Activated T-cell treated with anti-CD3 and anti-CD28 coated beads, Interleukin-2, amount 50 U/mL, for 24 hours (primary cell): ENCODE data around the gene KLF11.
"Not testable (repeated sequence)": the region's sequence is repeated elsewhere in the genome, so short reads cannot be mapped to it uniquely, and the experiment has no call there.

Source experiments
- DNase-seq: peaks from one replicate; pipeline ENCODE4 v3.0.0-alpha.2; 2020
- H3K27ac Mint-ChIP-seq: 2 replicates; pipeline ENCODE4 v1.8.0; 2020; ENCODE audit warnings: mild to moderate bottlenecking, mixed read lengths
- H3K27me3 Mint-ChIP-seq: 2 replicates; pipeline ENCODE4 v1.8.0; 2020; ENCODE audit warnings: mixed read lengths
- H3K36me3 Mint-ChIP-seq: 2 replicates; pipeline ENCODE4 v1.8.0; 2020; ENCODE audit warnings: low read depth, mixed read lengths
- H3K4me1 Mint-ChIP-seq: 2 replicates; pipeline ENCODE4 v1.8.0; 2020; ENCODE audit warnings: low read depth, mixed read lengths
- H3K4me3 Mint-ChIP-seq: 2 replicates; pipeline ENCODE4 v1.8.0; 2020; ENCODE audit warnings: mild to moderate bottlenecking, moderate library complexity, mixed read lengths
- H3K9me3 Mint-ChIP-seq: 2 replicates; pipeline ENCODE4 v1.8.0; 2020; ENCODE audit warnings: mixed read lengths

The KLF11 gene

GRCh38 chr2:10027660-10028330 lies 15.6 kb upstream of the KLF11 start:
- Mint-ChIP-seq H3K27ac (no peak overlapping the region), H3K4me1 (peaks cover 21% of the 10 kb centered on the region), H3K4me3 (no peak overlapping the region)

GRCh38 chr2:10028407-10028987 lies 14.9 kb upstream of the KLF11 start:
- no peaks in the 10 kb centered on the region for H3K36me3 Mint-ChIP-seq
- no peaks in the 10 kb centered on the region for H3K27me3 Mint-ChIP-seq
- no peaks in the 10 kb centered on the region for H3K9me3 Mint-ChIP-seq
- DNase-seq = no peak
- no peak overlapping the region for H3K27ac Mint-ChIP-seq
- H3K4me3 Mint-ChIP-seq = no peak overlapping the region
- H3K4me1 Mint-ChIP-seq = peaks cover 21% of the 10 kb centered on the region

More at GRCh38 chr2:10027660-10028330, 15.6 kb upstream of the KLF11 start:
- no peaks in the 10 kb centered on the region for H3K9me3 Mint-ChIP-seq
- H3K27me3 Mint-ChIP-seq = no peaks in the 10 kb centered on the region
- no peaks in the 10 kb centered on the region for H3K36me3 Mint-ChIP-seq
- DNase-seq = no peak

- peak overlapping the region; percentile 71 for H3K27ac Mint-ChIP-seq
- H3K27me3 Mint-ChIP-seq = no peaks in the 10 kb centered on the region
- DNase-seq = peak; percentile 62
- H3K4me1 Mint-ChIP-seq = peaks cover 21% of the 10 kb centered on the region
- H3K9me3 Mint-ChIP-seq = no peaks in the 10 kb centered on the region
- no peaks in the 10 kb centered on the region for H3K36me3 Mint-ChIP-seq
- peak overlapping the region; percentile 48 for H3K4me3 Mint-ChIP-seq
Measured at GRCh38 chr2:10028988-10029874, 14.1 kb upstream of the KLF11 start.

- Mint-ChIP-seq H3K4me3 (peak overlapping the region; percentile 1), H3K36me3 (no peaks in the 10 kb centered on the region), H3K27ac (peak overlapping the region; percentile 1), H3K27me3 (no peaks in the 10 kb centered on the region), H3K4me1 (peaks cover 22% of the 10 kb centered on the region), H3K9me3 (no peaks in the 10 kb centered on the region)
- DNase-seq = no peak
Measured at GRCh38 chr2:10029875-10030223, 13.5 kb upstream of the KLF11 start.

GRCh38 chr2:10030311-10030736 lies 13.0 kb upstream of the KLF11 start:
- DNase-seq = no peak
- no peak overlapping the region for H3K27ac Mint-ChIP-seq
- H3K4me3 Mint-ChIP-seq = no peak overlapping the region
- H3K27me3 Mint-ChIP-seq = no peaks in the 10 kb centered on the region
- no peaks in the 10 kb centered on the region for H3K9me3 Mint-ChIP-seq
- no peaks in the 10 kb centered on the region for H3K36me3 Mint-ChIP-seq
- H3K4me1 Mint-ChIP-seq = peaks cover 25% of the 10 kb centered on the region

GRCh38 chr2:10030798-10031197 lies 12.6 kb upstream of the KLF11 start:
- peaks cover 25% of the 10 kb centered on the region for H3K4me1 Mint-ChIP-seq
- not testable (repeated sequence) for H3K9me3 Mint-ChIP-seq, H3K4me3 Mint-ChIP-seq, H3K27ac Mint-ChIP-seq, H3K27me3 Mint-ChIP-seq, H3K36me3 Mint-ChIP-seq, DNase-seq

- DNase-seq = no peak
- Mint-ChIP-seq H3K36me3 (no peaks in the 10 kb centered on the region), H3K27me3 (no peaks in the 10 kb centered on the region), H3K4me3 (no peak overlapping the region), H3K27ac (no peak overlapping the region), H3K4me1 (peaks cover 25% of the 10 kb centered on the region), H3K9me3 (no peaks in the 10 kb centered on the region)
Measured at GRCh38 chr2:10031886-10032745, 11.2 kb upstream of the KLF11 start.

GRCh38 chr2:10032746-10033105 lies 10.6 kb upstream of the KLF11 start:
- Mint-ChIP-seq H3K4me3 (no peak overlapping the region), H3K27me3 (no peaks in the 10 kb centered on the region), H3K4me1 (peaks cover 25% of the 10 kb centered on the region), H3K9me3 (no peaks in the 10 kb centered on the region), H3K36me3 (no peaks in the 10 kb centered on the region), H3K27ac (no peak overlapping the region)
- DNase-seq = no peak

- H3K4me3 Mint-ChIP-seq = no peak overlapping the region
- H3K27ac Mint-ChIP-seq = no peak overlapping the region
- no peak for DNase-seq
- no peaks in the 10 kb centered on the region for H3K9me3 Mint-ChIP-seq
- no peaks in the 10 kb centered on the region for H3K36me3 Mint-ChIP-seq
- no peaks in the 10 kb centered on the region for H3K27me3 Mint-ChIP-seq
- H3K4me1 Mint-ChIP-seq = peaks cover 22% of the 10 kb centered on the region
Measured at GRCh38 chr2:10033251-10034006, 9.9 kb upstream of the KLF11 start.

GRCh38 chr2:10034333-10035052 lies 8.9 kb upstream of the KLF11 start:
- no peaks in the 10 kb centered on the region for H3K9me3 Mint-ChIP-seq

GRCh38 chr2:10035053-10035422 lies 8.3 kb upstream of the KLF11 start:
- Mint-ChIP-seq H3K36me3 (no peaks in the 10 kb centered on the region), H3K4me3 (no peak overlapping the region), H3K4me1 (peaks cover 6% of the 10 kb centered on the region), H3K9me3 (no peaks in the 10 kb centered on the region), H3K27ac (no peak overlapping the region), H3K27me3 (no peaks in the 10 kb centered on the region)
- DNase-seq = no peak

More at GRCh38 chr2:10034333-10035052, 8.9 kb upstream of the KLF11 start:
- H3K4me3 Mint-ChIP-seq = no peak overlapping the region
- DNase-seq = no peak
- no peaks in the 10 kb centered on the region for H3K27me3 Mint-ChIP-seq
- H3K36me3 Mint-ChIP-seq = no peaks in the 10 kb centered on the region
- peaks cover 12% of the 10 kb centered on the region for H3K4me1 Mint-ChIP-seq
- no peak overlapping the region for H3K27ac Mint-ChIP-seq

GRCh38 chr2:10035633-10036032 lies 7.7 kb upstream of the KLF11 start:
- Mint-ChIP-seq H3K27ac (no peak overlapping the region), H3K4me1 (peaks cover 4% of the 10 kb centered on the region), H3K27me3 (no peaks in the 10 kb centered on the region), H3K9me3 (no peaks in the 10 kb centered on the region), H3K4me3 (no peak overlapping the region), H3K36me3 (no peaks in the 10 kb centered on the region)
- DNase-seq = no peak

GRCh38 chr2:10036095-10036884 lies 7.1 kb upstream of the KLF11 start:
- no peak overlapping the region for H3K27ac Mint-ChIP-seq

More at GRCh38 chr2:10036095-10036884, 7.1 kb upstream of the KLF11 start:
- Mint-ChIP-seq H3K4me1 (peaks cover 4% of the 10 kb centered on the region), H3K4me3 (no peak overlapping the region), H3K27me3 (no peaks in the 10 kb centered on the region), H3K36me3 (no peaks in the 10 kb centered on the region), H3K9me3 (no peaks in the 10 kb centered on the region)
- peak; percentile 46 for DNase-seq
